ENCODE data around the gene PHF1. TPM values are rescaled to one million over a fixed set of nuclear protein-coding genes. Genes with fewer than 3 reads are reported as not detected.

The PHF1 gene
- total RNA-seq, 1 donor from 2014 or later: 73.2 TPM

GRCh38 chr6:33440649-33441309 lies 30.0 kb downstream of the PHF1 start:
- H3K27ac ChIP-seq: no peak overlapping the region
- no peaks in the 10 kb centered on the region for H3K27me3 ChIP-seq
- no peaks in the 10 kb centered on the region for H3K4me1 ChIP-seq
- no peak overlapping the region for H3K4me3 ChIP-seq
- peaks cover 3 to 65% of the 10 kb centered on the region in 2 donors for H3K36me3 ChIP-seq
- no peak for DNase-seq (ENCODE audit: extremely low spot score in 2 of 2)
- no peak for TF ChIP-seq POLR2AphosphoS5 (IDR thresholded peaks at IDR 0.05; ENCODE audit: insufficient read depth in 1 of 2, low read depth in 1 of 2)
- intact Hi-C loops (cut with DNase I): no loop called here
- no peaks in the 10 kb centered on the region for H3K9me3 ChIP-seq

- intact Hi-C loops (cut with DNase I): no loop called here
- Histone ChIP-seq H3K4me3 (no peak overlapping the region), H3K9me3 (no peaks in the 10 kb centered on the region), H3K27ac (no peak overlapping the region), H3K27me3 (no peaks in the 10 kb centered on the region), H3K4me1 (no peaks in the 10 kb centered on the region), H3K36me3 (peaks cover 3 to 64% of the 10 kb centered on the region in 2 donors)
- no peak for TF ChIP-seq POLR2A (IDR thresholded peaks at IDR 0.05)
- no peak for DNase-seq (ENCODE audit: extremely low spot score in 2 of 2)
Observed at GRCh38 chr6:33441457-33441856, 30.6 kb downstream of the PHF1 start.

GRCh38 chr6:33442283-33442682 lies 31.5 kb downstream of the PHF1 start:
- H3K4me1 ChIP-seq: no peaks in the 10 kb centered on the region
- H3K36me3 ChIP-seq: peaks cover 3 to 63% of the 10 kb centered on the region in 2 donors
- H3K27me3 ChIP-seq: no peaks in the 10 kb centered on the region
- intact Hi-C loops (cut with DNase I): no loop called here
- H3K4me3 ChIP-seq: no peak overlapping the region
- no peak overlapping the region for H3K27ac ChIP-seq
- TF ChIP-seq POLR2A (IDR thresholded peaks at IDR 0.05) (no peak), CTCF (IDR thresholded peaks at IDR 0.05) (no peak), POLR2AphosphoS5 (IDR thresholded peaks at IDR 0.05; ENCODE audit: insufficient read depth in 1 of 2, low read depth in 1 of 2) (no peak)
- no peak for DNase-seq (ENCODE audit: extremely low spot score in 2 of 2)
- H3K9me3 ChIP-seq: no peaks in the 10 kb centered on the region

GRCh38 chr6:33443025-33443424 lies 32.2 kb downstream of the PHF1 start:
- peaks cover 3 to 60% of the 10 kb centered on the region in 2 donors for H3K36me3 ChIP-seq
- H3K4me1 ChIP-seq: no peaks in the 10 kb centered on the region
- H3K27ac ChIP-seq: no peak overlapping the region
- TF ChIP-seq POLR2A (IDR thresholded peaks at IDR 0.05) (no peak), CTCF (IDR thresholded peaks at IDR 0.05) (no peak), POLR2AphosphoS5 (IDR thresholded peaks at IDR 0.05; ENCODE audit: insufficient read depth in 1 of 2, low read depth in 1 of 2) (no peak)
- intact Hi-C loops (cut with DNase I): no loop called here
- no peaks in the 10 kb centered on the region for H3K27me3 ChIP-seq
- no peak for DNase-seq (ENCODE audit: extremely low spot score in 2 of 2)
- H3K4me3 ChIP-seq: no peak overlapping the region
- no peaks in the 10 kb centered on the region for H3K9me3 ChIP-seq

- no peak overlapping the region for H3K27ac ChIP-seq
- H3K27me3 ChIP-seq: no peaks in the 10 kb centered on the region
- intact Hi-C loops (cut with DNase I): no loop called here
- H3K36me3 ChIP-seq: peaks cover 3 to 60% of the 10 kb centered on the region in 2 donors
- H3K9me3 ChIP-seq: no peaks in the 10 kb centered on the region
- no peak for DNase-seq (ENCODE audit: extremely low spot score in 2 of 2)
- H3K4me3 ChIP-seq: no peak overlapping the region
- no peaks in the 10 kb centered on the region for H3K4me1 ChIP-seq
- TF ChIP-seq POLR2A (IDR thresholded peaks at IDR 0.05) (no peak), CTCF (IDR thresholded peaks at IDR 0.05) (no peak), POLR2AphosphoS5 (IDR thresholded peaks at IDR 0.05; ENCODE audit: insufficient read depth in 1 of 2, low read depth in 1 of 2) (no peak)
Observed at GRCh38 chr6:33443619-33444504, 33.0 kb downstream of the PHF1 start.

Measured in vagina (tissue), 2 donors.